NCI-H460 (cell line): ENCODE data around the gene FAM20C. TPM values are rescaled to one million over a fixed set of nuclear protein-coding genes. Genes with fewer than 3 reads are reported as not detected.

Experiments
- DNase-seq: peaks from one replicate; pipeline ENCODE4 v3.0.0-alpha.2; 2016; ENCODE audit warnings: low read depth; ENCODE audit errors: extremely low read depth
- total RNA-seq: library from RNA; depleted of rRNA; stranded (reverse); fragments of >200 nt; shearing (Covaris generic); gene quantifications from 2 replicates; pipeline ENCODE4 v1.2.3, GENCODE V29; 2014

The FAM20C gene
- total RNA-seq, 1 experiment from 2014 or later = 10.3 TPM

DNA sequence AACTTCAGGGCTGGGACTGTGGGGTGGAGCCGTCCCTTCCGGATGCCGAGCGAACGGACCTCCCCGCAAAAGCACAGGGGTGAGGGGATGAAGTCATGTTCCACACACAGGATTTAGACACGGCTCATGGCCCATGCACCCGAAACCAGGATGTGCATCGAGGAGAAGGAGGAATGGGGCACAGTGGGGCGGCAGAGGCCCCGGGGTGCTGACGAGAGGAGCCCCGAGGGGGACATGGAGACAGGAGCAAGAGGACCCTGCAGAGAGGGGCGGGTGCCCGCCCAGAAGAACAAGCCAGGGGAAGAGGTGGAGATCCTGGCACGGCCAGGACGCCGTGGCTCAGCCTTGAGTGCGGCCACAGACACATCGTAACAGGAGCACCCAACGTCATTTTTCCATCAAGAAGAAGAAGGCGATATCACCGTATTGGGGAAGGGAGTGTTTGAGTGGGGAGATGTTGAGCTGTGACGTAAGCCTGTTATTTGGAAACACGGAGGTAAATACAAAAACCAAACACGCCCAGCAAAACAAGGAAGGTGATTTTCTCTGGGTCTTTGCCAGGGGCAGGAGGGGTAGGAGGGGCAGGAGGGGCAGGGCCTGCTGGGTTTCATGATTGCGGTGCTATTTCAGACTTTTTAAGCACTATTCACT lies 72.3 kb downstream of the FAM20C start:
- no peak for DNase-seq

- DNase-seq = no peak
These were observed 73.0 kb downstream of the FAM20C start for GRCh38 chr7:265192-265997.

DNA sequence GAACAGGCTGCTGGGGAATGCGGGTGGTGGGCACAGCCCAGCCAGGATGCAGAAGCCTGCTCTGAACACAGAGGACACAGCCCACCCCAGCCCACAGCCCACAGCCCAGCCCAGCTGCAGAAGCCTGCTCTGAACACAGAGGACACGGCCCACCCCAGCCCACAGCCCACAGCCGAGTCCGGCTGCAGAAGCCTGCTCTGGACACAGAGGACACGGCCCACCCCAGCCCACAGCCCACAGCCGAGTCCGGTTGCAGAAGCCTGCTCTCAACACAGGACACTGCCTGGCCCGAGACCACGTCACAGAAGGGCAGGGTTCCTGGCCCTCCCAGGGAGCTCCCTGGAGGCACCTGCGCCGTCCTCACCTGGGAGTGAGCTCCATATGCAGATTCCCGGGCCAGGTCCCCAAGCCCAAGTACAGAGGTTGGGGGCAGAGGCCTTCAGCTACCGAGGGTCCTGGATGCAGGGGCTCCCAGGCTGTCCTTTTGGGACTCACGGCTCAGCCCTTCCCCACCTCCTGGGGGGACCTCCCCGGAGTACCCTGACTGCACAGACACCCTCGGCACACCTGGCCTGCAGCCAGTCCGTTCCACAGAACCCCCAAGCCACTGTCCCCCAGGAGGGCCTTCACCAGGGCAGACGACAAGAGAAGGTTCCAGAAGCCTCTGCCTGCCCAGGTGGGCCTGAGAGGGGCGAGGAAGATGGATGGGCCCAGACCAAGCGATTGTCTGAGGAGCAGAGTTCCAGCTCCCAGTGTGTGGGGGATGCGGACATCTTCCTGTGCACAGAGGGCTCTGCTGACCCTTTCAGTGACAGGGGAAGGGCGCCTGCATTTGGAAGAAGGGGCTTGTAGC lies 73.9 kb downstream of the FAM20C start:
- no peak for DNase-seq

- no peak for DNase-seq
These were observed 74.8 kb downstream of the FAM20C start for GRCh38 chr7:266851-267840.

DNA sequence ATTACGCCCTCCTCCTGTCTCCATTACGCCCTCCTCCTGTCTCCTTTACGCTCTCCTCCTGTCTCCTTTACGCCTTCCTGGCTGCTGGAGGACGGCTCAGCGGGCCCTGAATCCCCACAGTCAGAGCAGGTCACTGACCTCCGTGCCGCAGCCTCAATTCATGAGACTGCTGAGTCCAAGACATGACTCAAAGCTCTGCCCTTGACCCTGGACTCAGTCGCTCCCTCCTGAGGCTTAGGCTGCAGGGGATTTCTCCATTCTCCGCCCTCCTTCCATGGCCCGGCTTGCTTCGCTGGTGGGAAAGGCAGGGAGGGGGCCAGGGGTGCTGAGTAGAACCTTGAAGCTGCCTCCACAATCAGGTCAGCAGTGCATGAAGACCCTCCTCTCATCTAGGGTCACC lies 76.6 kb downstream of the FAM20C start:
- no peak for DNase-seq

- DNase-seq = no peak
These were observed 77.3 kb downstream of the FAM20C start for GRCh38 chr7:269721-270120.

- no peak for DNase-seq
These were observed 78.1 kb downstream of the FAM20C start for GRCh38 chr7:270351-270983.

GRCh38 chr7:271266-272107 lies 79.1 kb downstream of the FAM20C start:
- DNase-seq = no peak

DNA sequence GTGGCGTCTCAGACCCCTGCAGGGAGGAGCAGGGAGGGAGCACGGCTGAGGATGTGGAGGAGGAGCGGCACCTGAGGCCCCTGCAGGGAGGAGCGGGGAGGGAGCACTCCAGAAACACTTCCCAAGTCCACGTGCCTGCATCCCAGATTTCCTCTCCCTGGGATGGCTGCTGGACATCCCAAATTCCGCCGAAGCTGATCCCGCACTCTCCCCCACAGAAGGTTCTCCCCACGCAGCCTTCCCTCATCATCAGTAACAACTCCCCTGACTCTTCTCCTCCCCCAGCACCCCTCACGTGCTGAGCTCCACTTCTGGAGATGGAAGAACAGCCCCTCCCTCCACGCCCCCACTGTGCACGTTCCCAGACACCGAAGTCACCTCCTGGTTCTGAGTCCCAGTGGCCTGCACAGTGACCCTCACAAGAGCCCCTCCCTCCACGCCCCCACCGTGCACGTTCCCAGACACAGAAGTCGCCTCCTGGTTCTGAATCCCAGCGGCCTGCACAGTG lies 79.8 kb downstream of the FAM20C start:
- DNase-seq = no peak

GRCh38 chr7:272631-273030 lies 80.3 kb downstream of the FAM20C start:
- no peak for DNase-seq

GRCh38 chr7:273327-273726 lies 81.0 kb downstream of the FAM20C start:
- no peak for DNase-seq

GRCh38 chr7:274266-274665 lies 81.9 kb downstream of the FAM20C start:
- no peak for DNase-seq

GRCh38 chr7:276230-276835 lies 84.0 kb downstream of the FAM20C start:
- DNase-seq = no peak

DNA sequence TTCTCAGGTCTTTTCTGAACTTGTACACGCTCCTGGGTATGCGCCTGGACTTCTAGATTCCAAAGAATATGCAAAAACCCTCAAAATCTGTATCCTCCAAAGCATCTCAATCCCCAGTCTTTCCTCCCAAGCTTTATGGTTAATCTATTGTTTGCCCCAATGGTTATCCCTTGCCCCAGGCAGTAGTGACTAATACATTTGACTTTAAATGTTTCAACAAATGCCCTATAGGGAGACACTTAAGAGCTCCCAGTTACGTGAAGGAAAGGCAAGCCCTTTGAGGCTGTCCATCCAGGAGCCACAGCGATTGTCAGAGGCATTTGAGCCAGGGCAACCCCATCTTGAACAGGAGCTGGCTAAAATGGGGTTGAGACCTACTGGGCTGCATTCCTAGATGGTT lies 84.9 kb downstream of the FAM20C start:
- DNase-seq = no peak

- no peak for DNase-seq
These were observed 85.7 kb downstream of the FAM20C start for GRCh38 chr7:278081-278480.

DNA sequence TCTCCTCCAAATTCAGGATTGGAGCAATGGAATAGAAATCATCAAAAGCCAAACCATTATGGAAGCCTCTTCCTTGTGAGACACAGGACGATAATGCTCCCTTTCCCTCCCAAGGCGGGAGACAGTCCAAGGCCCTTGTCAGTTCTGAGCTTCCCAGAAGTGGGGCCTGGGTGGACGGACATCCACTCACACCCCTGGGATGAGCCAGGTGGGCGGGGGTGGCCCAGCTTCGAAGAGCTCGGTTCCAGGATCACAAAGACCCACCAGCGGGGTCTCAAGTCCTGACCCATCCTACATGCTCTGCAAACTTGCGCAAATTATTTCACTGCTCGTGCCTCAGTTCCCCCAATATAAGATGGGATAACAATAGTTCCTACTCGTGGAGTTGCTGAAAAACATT lies 87.5 kb downstream of the FAM20C start:
- no peak for DNase-seq

- DNase-seq = no peak
These were observed 88.1 kb downstream of the FAM20C start for GRCh38 chr7:280461-280860.

- no peak for DNase-seq
These were observed 89.3 kb downstream of the FAM20C start for GRCh38 chr7:281637-282036.
